HepG2 (cell line): ENCODE measurements around the gene ATP5PF. TPM values are rescaled to one million over a fixed set of nuclear protein-coding genes. Genes with fewer than 3 reads are reported as not detected.

Source experiments
- ATAC-seq: fragments of 200-7000 bp; cut with Tn5 transposase; 3 replicates; pipeline ENCODE4 v1.9.1; 2020; ENCODE audit warnings: mild to moderate bottlenecking, moderate library complexity
- BruUV-seq: library from RNA; stranded (reverse); fragments of 400-500 nt; replicated peaks from 2 replicates; lab custom pipeline; 2021; lab: Mats Ljungman, UMichigan
- CTCF ChIA-PET: fragments of 300-600 bp; formaldehyde crosslinking; extraction: SDS; loops from one replicate; lab custom pipeline; 2021; ENCODE audit warnings: low total read pairs, inconsistent platforms, low intra/inter-chr PET ratio; lab: Yijun Ruan, JAX
- POLR2A ChIA-PET: fragments of 350-600 bp; sonication (Branson Sonifier 250); formaldehyde crosslinking; loops from one replicate; lab custom pipeline; 2020; ENCODE audit warnings: antibody characterized with exemption, inconsistent platforms; lab: Yijun Ruan, JAX
- DNase-seq: peaks from one replicate; pipeline ENCODE4 v3.0.0-alpha.2; 2015; ENCODE audit warnings: low spot score
- FAIRE-seq: peaks from 3 replicates; lab custom pipeline; 2011; peaks lifted over from hg19 to GRCh38; lab: Jason Lieb, UNC
- H2AFZ ChIP-seq: one replicate; pipeline ENCODE4 v1.6.1; 2011; ENCODE audit warnings: low read length, inconsistent platforms
- H3K27ac ChIP-seq: fragments of 300-600 bp; 3 replicates; pipeline ENCODE4 v1.8.0; 2011; ENCODE audit warnings: mixed run types, mild to moderate bottlenecking, mixed read lengths, low read length, inconsistent platforms; ENCODE audit not compliant: insufficient read depth; ENCODE audit errors: extremely low read length
- H3K27me3 ChIP-seq, 2 experiments: fragments of 200-600 bp in 1 of 2; 2 replicates in 1 of 2; 3 replicates in 1 of 2; pipeline versions ENCODE4 v1.6.0 to v1.8.0; 2011; ENCODE audit warnings: low read length in 2 of 2, mild to moderate bottlenecking in 2 of 2, moderate library complexity in 2 of 2, inconsistent platforms in 1 of 2; ENCODE audit not compliant: insufficient read depth in 2 of 2, control insufficient read depth in 1 of 2
- H3K36me3 ChIP-seq, 2 experiments: fragments of 200-600 bp in 1 of 2; replicated peaks in 1 of 2; 2 replicates in 1 of 2; 3 replicates in 1 of 2; pipeline versions ENCODE4 v1.5.1 to v1.8.0; 2011; ENCODE audit warnings: low read length in 2 of 2, inconsistent platforms in 1 of 2; ENCODE audit not compliant: insufficient read depth in 2 of 2, control insufficient read depth in 1 of 2
- H3K4me1 ChIP-seq: 2 replicates; pipeline ENCODE4 v1.5.1; 2012; ENCODE audit warnings: low read length, inconsistent platforms; ENCODE audit not compliant: insufficient read depth
- H3K4me2 ChIP-seq: 2 replicates; pipeline ENCODE4 v1.6.0; 2011; ENCODE audit warnings: low read depth, low read length, inconsistent platforms
- H3K4me3 ChIP-seq, 3 experiments: fragments of 200-600 bp in 1 of 3; sonication (generic), shearing (Covaris generic) in 1 of 3; replicated peaks in 1 of 3; 2 replicates each; pipeline ENCODE4 v1.5.1; 2011 to 2016; ENCODE audit warnings: low read length in 3 of 3, inconsistent platforms in 2 of 3, low read depth in 2 of 3, mild to moderate bottlenecking in 2 of 3, control low read depth in 1 of 3, mixed read lengths in 1 of 3; ENCODE audit not compliant: insufficient read depth in 1 of 3
- H3K79me2 ChIP-seq: one replicate; pipeline ENCODE4 v1.6.1; 2011; ENCODE audit warnings: low read length, inconsistent platforms; ENCODE audit not compliant: insufficient read depth
- H3K9ac ChIP-seq: 2 replicates; pipeline ENCODE4 v1.6.0; 2011; ENCODE audit warnings: mild to moderate bottlenecking, low read depth, low read length, inconsistent platforms; ENCODE audit not compliant: insufficient read depth
- H3K9me3 ChIP-seq: 2 replicates; pipeline ENCODE4 v1.5.1; 2012; ENCODE audit warnings: mild to moderate bottlenecking, low read length
- H4K20me1 ChIP-seq: 2 replicates; pipeline ENCODE4 v1.6.0; 2011; ENCODE audit warnings: inconsistent platforms, mild to moderate bottlenecking, low read length, moderate library complexity; ENCODE audit not compliant: insufficient read depth
- AGO2 ChIP-seq: fragments of 200-400 bp; formaldehyde crosslinking; optimal IDR thresholded peaks from 2 replicates; pipeline ENCODE3; 2017; ENCODE audit warnings: mild to moderate bottlenecking, low read depth, low read length, moderate library complexity
- DMAP1 ChIP-seq: IDR thresholded peaks from 2 replicates; pipeline ENCODE4 v1.6.1; 2016
- GPN1 ChIP-seq: sonication (generic); formaldehyde crosslinking; IDR thresholded peaks from 2 replicates; pipeline ENCODE4 v1.5.1; 2020; ENCODE audit warnings: missing genetic modification reagents, borderline replicate concordance
- TEF ChIP-seq: sonication (generic); formaldehyde crosslinking; IDR thresholded peaks from 2 replicates; pipeline ENCODE4 v1.5.0; 2020; ENCODE audit warnings: missing genetic modification reagents
- TGIF2 ChIP-seq: IDR thresholded peaks from 2 replicates; pipeline ENCODE4 v1.6.1; 2016; ENCODE audit warnings: control low read depth, missing compliant biosample characterization
- ZFP41 ChIP-seq: sonication (generic); formaldehyde crosslinking; IDR thresholded peaks from 2 replicates; pipeline ENCODE4 v1.4.0; 2020; ENCODE audit warnings: mild to moderate bottlenecking, missing genetic modification reagents, borderline replicate concordance
- ZNF33A ChIP-seq: sonication (generic); formaldehyde crosslinking; IDR thresholded peaks from 2 replicates; pipeline ENCODE4 v1.5.1; 2020; ENCODE audit warnings: missing genetic modification reagents, mild to moderate bottlenecking, moderate library complexity, borderline replicate concordance
- WGBS: methylation state at CpG from one replicate; pipeline ENCODE4 v1.1.6; 2017; ENCODE audit warnings: low lambda C conversion rate; 5-methylcytosine and 5-hydroxymethylcytosine counted together
- in situ Hi-C: cut with HindIII; loops from 2 replicates; pipeline ENCODE4 v1.10.0; 2017; ENCODE audit warnings: low pct_unique_long_range_greater_than_20kb; ENCODE audit not compliant: extremely low pct_ligation_motif_present
- intact Hi-C: fragments of 100-400 bp; cut with micrococcal nuclease; formaldehyde crosslinking; loops from one replicate; pipeline ENCODE4 v1.10.0; 2022; ENCODE audit not compliant: unreplicated experiment
- polyA plus RNA-seq, 8 experiments: library from polyadenylated mRNA; depleted of rRNA in 3 of 8; stranded (reverse) in 7 of 8; unstranded in 1 of 8; fragments of >200 nt; fragmentation: Illumina TruSeq in 4 of 8; extraction: Trizol in 4 of 8; gene quantifications; 2 replicates each; pipeline versions ENCODE4 v1.2.1 to v1.2.3, GENCODE V29; 2011 to 2016; ENCODE audit warnings: low read depth in 4 of 8, missing spikeins in 1 of 8, mixed read lengths in 1 of 8; ENCODE audit not compliant: insufficient read depth in 1 of 8
- total RNA-seq, 5 experiments: library from RNA; depleted of rRNA; stranded (reverse); fragments of >200 nt; fragmentation: Illumina TruSeq; extraction: Trizol; gene quantifications; 2 replicates each; pipeline ENCODE4 v1.2.3, GENCODE V29; 2016; ENCODE audit warnings: low read depth in 1 of 5

ATP5PF gene
- total and polyA plus RNA-seq, 2 of the 13 experiments (the other 11 are each of a cell fraction or from before 2014, with no cell fraction given): 131 to 157 TPM

- intact Hi-C loops: no loop called here
- FAIRE-seq (no peak), ATAC-seq (no peak), DNase-seq (no peak)
- Histone ChIP-seq H3K36me3 (no peaks in the 10 kb centered on the region), H3K79me2 (no peaks in the 10 kb centered on the region), H3K4me2 (no peak overlapping the region), H2AFZ (no peak overlapping the region), H3K9me3 (no peaks in the 10 kb centered on the region), H3K27me3 (no peaks in the 10 kb centered on the region), H3K9ac (no peak overlapping the region), H4K20me1 (no peaks in the 10 kb centered on the region), H3K4me3 (no peak overlapping the region), H3K27ac (no peak overlapping the region), H3K4me1 (no peaks in the 10 kb centered on the region)
- TF ChIP-seq TGIF2 (CRISPR knock-in tag): no peak
- no peak for TF ChIP-seq TEF (CRISPR knock-in tag)
- TF ChIP-seq ZFP41 (CRISPR knock-in tag): no peak
- no peak for TF ChIP-seq DMAP1 (CRISPR knock-in tag)
- TF ChIP-seq AGO2: no peak
- CTCF ChIA-PET: no interaction called here
- 57% methylated on average over 2 of the region's 2 CpGs for WGBS
- POLR2A ChIA-PET: no interaction called here
- in situ Hi-C loops: no loop called here
- BruUV-seq: no TSS peak
Observed at GRCh38 chr21:25772686-25773085, 38.0 kb upstream of the ATP5PF start.

DNA sequence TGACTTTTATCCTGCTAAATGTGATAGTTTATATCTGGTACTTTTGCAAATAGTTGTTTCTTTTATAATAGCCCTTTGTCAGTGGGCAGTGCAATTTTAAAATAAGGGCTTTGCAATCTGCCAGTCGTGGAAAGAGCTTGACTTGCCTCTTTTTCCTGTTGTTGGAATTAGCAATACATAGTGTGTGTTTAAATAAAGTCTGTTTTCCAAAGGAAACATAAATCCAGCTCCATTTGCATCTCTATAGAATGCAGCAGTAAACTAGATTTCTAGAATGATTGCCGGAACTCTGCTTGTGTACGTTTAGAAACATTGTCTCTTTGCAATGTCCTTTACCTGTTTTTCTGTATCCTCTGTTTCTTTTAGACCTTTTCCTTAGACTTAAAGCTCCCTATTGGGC is 33.2 kb upstream of the ATP5PF start:
- DNase-seq (no peak), ATAC-seq (no peak), FAIRE-seq (no peak)
- CTCF ChIA-PET: no interaction called here
- in situ Hi-C loops (no loop called here), intact Hi-C loops (no loop called here)
- Histone ChIP-seq H3K4me3 (no peak overlapping the region), H3K27me3 (no peaks in the 10 kb centered on the region), H3K36me3 (peaks cover 1 to 17% of the 10 kb centered on the region in 2 experiments; a peak in 4 of 5 replicates), H3K9me3 (no peaks in the 10 kb centered on the region), H3K4me2 (no peak overlapping the region), H2AFZ (no peak overlapping the region), H4K20me1 (no peaks in the 10 kb centered on the region), H3K27ac (no peak overlapping the region), H3K79me2 (no peaks in the 10 kb centered on the region), H3K9ac (no peak overlapping the region), H3K4me1 (no peaks in the 10 kb centered on the region)
- POLR2A ChIA-PET: no interaction called here
- TF ChIP-seq GPN1 (no peak), ZNF33A (no peak)
- WGBS: 93% methylated on average over 3 of the region's 3 CpGs
- BruUV-seq: no TSS peak
